HCT116 (cell line): Measurements from ENCODE around the gene PCDHGA1.

Source experiments
- CEBPB ChIP-seq: IDR thresholded peaks from 2 replicates; pipeline ENCODE4 v1.6.1; 2012; ENCODE audit warnings: low read depth
- CTCF ChIP-seq, 3 experiments: fragments of 200-600 bp in 1 of 3; sonication (generic) in 1 of 3; IDR thresholded peaks in 2 of 3; conservative IDR thresholded peaks in 1 of 3; 2 replicates each; pipeline ENCODE4 v1.5.1; 2012 to 2017; ENCODE audit warnings: low read depth in 2 of 3, low read length in 2 of 3, antibody characterized with exemption in 1 of 3, borderline replicate concordance in 1 of 3, control low read depth in 1 of 3, mild to moderate bottlenecking in 1 of 3, mixed read lengths in 1 of 3, mixed run types in 1 of 3, moderate library complexity in 1 of 3; ENCODE audit not compliant: insufficient read depth in 1 of 3
- EZH2 ChIP-seq: fragments of 200-600 bp; sonication (generic); IDR thresholded peaks from 2 replicates; pipeline ENCODE4 v1.6.1; 2017; ENCODE audit warnings: antibody characterized with exemption, mixed run types
- POLR2A ChIP-seq: IDR thresholded peaks from 2 replicates; pipeline ENCODE4 v1.7.0; 2011; ENCODE audit warnings: borderline replicate concordance; ENCODE audit not compliant: insufficient read depth, insufficient read length; ENCODE audit errors: extremely low read depth
- POLR2AphosphoS5 ChIP-seq: IDR thresholded peaks from 2 replicates; pipeline ENCODE4 v1.6.1; 2011; ENCODE audit warnings: mild to moderate bottlenecking, low read depth, low read length, moderate library complexity
- RAD21 ChIP-seq: IDR thresholded peaks from 2 replicates; pipeline ENCODE4 v1.6.1; 2012; ENCODE audit warnings: low read depth, mild to moderate bottlenecking
- REST ChIP-seq: IDR thresholded peaks from 2 replicates; pipeline ENCODE4 v1.6.1; 2012; ENCODE audit warnings: low read depth
- SP1 ChIP-seq: IDR thresholded peaks from 2 replicates; pipeline ENCODE4 v1.6.1; 2012; ENCODE audit warnings: low read depth
- SRF ChIP-seq: IDR thresholded peaks from 2 replicates; pipeline ENCODE4 v1.6.1; 2012; ENCODE audit warnings: low read depth
- YY1 ChIP-seq: IDR thresholded peaks from 2 replicates; pipeline ENCODE4 v1.6.1; 2011; ENCODE audit warnings: low read length, low read depth, moderate library complexity, mild to moderate bottlenecking; ENCODE audit not compliant: insufficient replicate concordance; ENCODE audit errors: extremely low read depth
- ZFX ChIP-seq: fragments of 450-650 bp; IDR thresholded peaks from 2 replicates; pipeline ENCODE4 v1.6.1; 2017

- TF ChIP-seq CTCF (IDR thresholded peaks at IDR 0.05 in 2 of 3, conservative IDR thresholded peaks at IDR 0.05 in 1 of 3; ENCODE audit: borderline replicate concordance in 1 of 3, insufficient read depth in 1 of 3, low read depth in 2 of 3, low read length in 2 of 3) (peak; percentile 84 to 96 (median 86)), POLR2A (no peak), POLR2AphosphoS5 (peak; percentile 24; the same call in 1 of the 2 replicates), SP1 (no peak), CEBPB (no peak), EZH2 (no peak), RAD21 (peak; percentile 94), YY1 (peak; percentile 69), ZFX (no peak), REST (no peak), SRF (no peak)
These were observed 82.7 kb downstream of the PCDHGA1 start, which contains the start of gene PCDHGA10 for GRCh38 chr5:141412854-141413539.
